NCI-H187 treated with DMSO at 0.1 percent for 48 hours (cell line): ENCODE data around the gene KCNJ6.

Source experiments
- DNase-seq: peaks from one replicate; lab custom pipeline; 2025; lab: John Stamatoyannopoulos, UW

Gene KCNJ6

GRCh38 chr21:37865156-37865555 is 51.1 kb downstream of the KCNJ6 start:
- DNase-seq, result no peak

GRCh38 chr21:37863842-37864241 is 52.4 kb downstream of the KCNJ6 start:
- DNase-seq, result no peak

- DNase-seq, result no peak
These were observed 53.7 kb downstream of the KCNJ6 start for GRCh38 chr21:37862536-37862935.

GRCh38 chr21:37861561-37861960 is 54.7 kb downstream of the KCNJ6 start:
- DNase-seq, result no peak

GRCh38 chr21:37860416-37860815 is 55.8 kb downstream of the KCNJ6 start:
- DNase-seq, result no peak

GRCh38 chr21:37855647-37856625 is 60.3 kb downstream of the KCNJ6 start:
- no peak for DNase-seq

GRCh38 chr21:37855271-37855646 is 61.0 kb downstream of the KCNJ6 start:
- no peak for DNase-seq

GRCh38 chr21:37849506-37850102 is 66.7 kb downstream of the KCNJ6 start:
- DNase-seq, result no peak

GRCh38 chr21:37848721-37849490 is 67.4 kb downstream of the KCNJ6 start:
- DNase-seq, result no peak

GRCh38 chr21:37845535-37845934 is 70.7 kb downstream of the KCNJ6 start:
- DNase-seq, result no peak

- no peak for DNase-seq
These were observed 73.1 kb downstream of the KCNJ6 start for GRCh38 chr21:37843191-37843590.

GRCh38 chr21:37842163-37842919 is 73.9 kb downstream of the KCNJ6 start:
- DNase-seq, result no peak

- no peak for DNase-seq
These were observed 78.9 kb downstream of the KCNJ6 start for GRCh38 chr21:37837381-37837780.

GRCh38 chr21:37835481-37835880 is 80.8 kb downstream of the KCNJ6 start:
- no peak for DNase-seq

- no peak for DNase-seq
These were observed 83.0 kb downstream of the KCNJ6 start for GRCh38 chr21:37833301-37833700.

- no peak for DNase-seq
These were observed 86.8 kb downstream of the KCNJ6 start for GRCh38 chr21:37829447-37829846.

- no peak for DNase-seq
These were observed 87.3 kb downstream of the KCNJ6 start for GRCh38 chr21:37828991-37829390.

- DNase-seq, result no peak
These were observed 87.7 kb downstream of the KCNJ6 start for GRCh38 chr21:37828556-37828955.

- DNase-seq, result no peak
These were observed 88.3 kb downstream of the KCNJ6 start for GRCh38 chr21:37827913-37828312.

- no peak for DNase-seq
These were observed 94.3 kb downstream of the KCNJ6 start for GRCh38 chr21:37821786-37822450.

GRCh38 chr21:37821092-37821491 is 95.2 kb downstream of the KCNJ6 start:
- no peak for DNase-seq
